Measurements from ENCODE around the gene ELOVL7.

DNA sequence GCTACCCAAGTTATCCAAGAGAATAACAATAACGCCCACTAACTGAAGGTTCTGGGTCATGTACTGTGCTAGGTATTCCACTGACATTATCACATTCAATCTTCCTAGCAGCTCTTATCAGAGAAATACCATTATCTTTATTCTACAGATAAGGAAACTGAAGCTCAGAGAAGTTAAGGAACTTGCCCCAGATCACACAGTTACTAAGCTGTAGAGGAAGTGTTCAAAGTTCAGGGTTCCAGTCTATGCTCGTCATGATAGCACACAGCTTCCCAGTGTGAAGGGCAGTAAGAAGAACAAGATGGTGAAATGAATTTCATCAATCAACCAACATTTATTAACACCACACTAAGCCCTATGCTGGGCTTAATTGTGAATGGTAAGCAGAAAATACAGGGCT, 29.6 kb downstream of the ELOVL7 start:
- TF ChIP-seq, protein P1, sequence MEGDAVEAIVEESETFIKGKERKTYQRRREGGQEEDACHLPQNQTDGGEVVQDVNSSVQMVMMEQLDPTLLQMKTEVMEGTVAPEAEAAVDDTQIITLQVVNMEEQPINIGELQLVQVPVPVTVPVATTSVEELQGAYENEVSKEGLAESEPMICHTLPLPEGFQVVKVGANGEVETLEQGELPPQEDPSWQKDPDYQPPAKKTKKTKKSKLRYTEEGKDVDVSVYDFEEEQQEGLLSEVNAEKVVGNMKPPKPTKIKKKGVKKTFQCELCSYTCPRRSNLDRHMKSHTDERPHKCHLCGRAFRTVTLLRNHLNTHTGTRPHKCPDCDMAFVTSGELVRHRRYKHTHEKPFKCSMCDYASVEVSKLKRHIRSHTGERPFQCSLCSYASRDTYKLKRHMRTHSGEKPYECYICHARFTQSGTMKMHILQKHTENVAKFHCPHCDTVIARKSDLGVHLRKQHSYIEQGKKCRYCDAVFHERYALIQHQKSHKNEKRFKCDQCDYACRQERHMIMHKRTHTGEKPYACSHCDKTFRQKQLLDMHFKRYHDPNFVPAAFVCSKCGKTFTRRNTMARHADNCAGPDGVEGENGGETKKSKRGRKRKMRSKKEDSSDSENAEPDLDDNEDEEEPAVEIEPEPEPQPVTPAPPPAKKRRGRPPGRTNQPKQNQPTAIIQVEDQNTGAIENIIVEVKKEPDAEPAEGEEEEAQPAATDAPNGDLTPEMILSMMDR (IDR thresholded peaks at IDR 0.05): no peak
- TF ChIP-seq EZH2phosphoT487 (IDR thresholded peaks at IDR 0.05) (no peak), EZH2 (IDR thresholded peaks at IDR 0.05) (no peak)

All from neural progenitor cell (in vitro differentiated cells).